HG03039 (cell line): ENCODE data around the gene IL37.
"Not testable (repeated sequence)": the region's sequence is repeated elsewhere in the genome, so short reads cannot be mapped to it uniquely, and the experiment has no call there.

Source experiments
- ATAC-seq: cut with Tn5 transposase; IDR thresholded peaks from one replicate; pipeline ENCODE4 v1.9.1; 2021; ENCODE audit warnings: mild to moderate bottlenecking, moderate library complexity; ENCODE audit not compliant: unreplicated experiment

Gene IL37

DNA sequence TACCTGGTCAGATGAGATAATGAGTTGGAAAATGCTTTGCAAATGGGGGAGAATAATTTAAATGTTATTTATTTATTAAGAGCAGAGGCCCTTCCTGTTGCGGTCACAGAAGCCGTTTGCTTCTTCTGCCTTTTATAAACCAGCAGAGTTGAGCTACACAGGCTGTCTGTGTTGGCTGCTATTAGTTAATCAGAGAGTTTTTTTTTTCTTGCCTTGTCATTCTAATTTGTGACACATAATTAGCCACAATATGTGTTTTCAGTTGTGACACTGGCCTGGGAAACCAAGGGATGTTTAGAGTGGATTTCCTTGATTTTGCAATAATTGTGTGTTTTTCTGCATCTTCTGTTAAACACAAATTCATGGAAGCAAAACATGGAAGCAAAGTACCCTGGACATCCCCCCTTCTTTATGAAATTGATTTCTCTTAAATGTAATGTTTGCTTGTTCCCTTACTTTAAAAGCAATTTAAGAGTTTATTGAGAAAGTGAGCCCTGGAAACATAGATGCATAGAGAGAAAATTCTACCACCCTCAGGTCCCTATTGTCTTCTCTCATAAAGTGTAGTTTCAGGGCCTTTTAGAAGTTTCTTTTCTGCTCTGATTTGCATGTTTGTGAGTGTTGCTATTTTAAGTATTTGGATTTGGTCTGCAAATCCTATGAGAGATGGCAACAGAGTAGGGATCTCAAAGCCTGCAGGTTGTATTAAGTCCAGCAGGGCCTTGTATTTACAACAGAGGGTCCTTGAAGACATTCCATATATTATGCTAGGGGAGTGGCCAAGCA, 22.8 kb upstream of the IL37 start:
- ATAC-seq: no peak

- no peak for ATAC-seq
Observed at GRCh38 chr2:112889976-112890375, 21.0 kb upstream of the IL37 start.

DNA sequence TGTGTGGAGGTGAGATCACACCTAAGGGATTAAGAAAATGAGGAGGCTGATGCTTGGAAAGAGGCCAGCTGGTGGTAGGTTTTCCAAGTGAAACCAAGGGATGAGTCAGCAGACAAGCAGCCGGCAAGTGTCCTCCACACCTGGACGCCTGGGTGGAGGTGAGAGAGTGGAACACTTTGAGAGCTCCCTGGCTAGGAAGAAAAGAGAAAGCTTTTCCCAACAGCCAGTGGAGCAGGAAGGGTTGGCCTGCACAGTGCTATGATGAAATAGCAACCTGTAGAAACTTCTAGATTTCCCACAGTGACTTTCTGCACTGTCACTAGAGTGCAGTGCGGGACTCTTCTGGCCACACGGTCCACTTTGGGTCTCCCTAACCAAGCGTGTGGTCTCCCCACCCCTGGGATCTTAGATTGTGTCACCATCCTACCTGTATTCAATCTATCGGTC, 19.6 kb upstream of the IL37 start:
- ATAC-seq: no peak

- no peak for ATAC-seq
Observed at GRCh38 chr2:112893752-112894151, 17.2 kb upstream of the IL37 start.

GRCh38 chr2:112896909-112897623, 13.9 kb upstream of the IL37 start:
- ATAC-seq: no peak

DNA sequence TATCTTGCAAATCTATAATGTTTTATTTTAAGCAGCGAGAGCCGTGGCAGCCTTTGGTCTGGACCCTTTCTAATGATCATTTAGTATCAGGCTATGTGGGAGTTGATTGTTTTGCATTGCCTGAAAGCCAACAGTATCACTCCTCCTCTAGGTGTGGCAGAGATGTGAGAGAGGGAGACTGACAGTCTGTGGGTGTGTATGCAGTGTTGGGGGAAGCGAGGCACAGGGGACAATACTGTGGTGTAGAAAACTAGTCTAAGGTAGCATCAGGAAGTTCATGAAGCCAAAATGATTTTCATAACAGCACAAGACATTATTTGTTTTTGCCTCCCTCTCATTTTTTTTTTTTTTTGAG, 13.4 kb upstream of the IL37 start:
- no peak for ATAC-seq

GRCh38 chr2:112901431-112902065, 9.4 kb upstream of the IL37 start:
- ATAC-seq: not testable (repeated sequence)

- no peak for ATAC-seq
Observed at GRCh38 chr2:112902816-112903215, 8.1 kb upstream of the IL37 start.

GRCh38 chr2:112904883-112905282, 6.1 kb upstream of the IL37 start:
- no peak for ATAC-seq

- ATAC-seq: no peak
Observed at GRCh38 chr2:112906276-112906675, 4.7 kb upstream of the IL37 start.

GRCh38 chr2:112907001-112907949, 3.7 kb upstream of the IL37 start:
- ATAC-seq: no peak

DNA sequence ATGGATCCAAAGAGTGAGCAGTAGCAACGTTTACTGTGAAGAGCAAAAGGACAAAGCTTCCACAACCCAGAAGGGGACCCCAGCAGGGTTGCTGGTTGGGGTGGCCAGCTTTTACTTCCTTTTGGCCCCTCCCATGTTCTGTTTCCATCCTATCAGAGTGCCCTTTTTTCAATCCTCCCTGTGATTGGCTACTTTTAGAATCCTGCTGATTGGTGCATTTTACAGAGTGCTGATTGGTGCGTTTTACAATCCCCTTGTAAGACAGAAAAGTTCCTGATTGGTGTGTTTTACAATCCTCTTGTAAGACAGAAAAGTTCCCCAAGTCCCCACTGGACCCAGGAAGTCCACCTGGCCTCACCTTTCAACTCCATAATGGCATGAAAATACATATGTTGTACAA, 2.4 kb upstream of the IL37 start:
- ATAC-seq: not testable (repeated sequence)

- ATAC-seq: no peak
Observed at GRCh38 chr2:112910219-112910618, 746 bp upstream of the IL37 start.

DNA sequence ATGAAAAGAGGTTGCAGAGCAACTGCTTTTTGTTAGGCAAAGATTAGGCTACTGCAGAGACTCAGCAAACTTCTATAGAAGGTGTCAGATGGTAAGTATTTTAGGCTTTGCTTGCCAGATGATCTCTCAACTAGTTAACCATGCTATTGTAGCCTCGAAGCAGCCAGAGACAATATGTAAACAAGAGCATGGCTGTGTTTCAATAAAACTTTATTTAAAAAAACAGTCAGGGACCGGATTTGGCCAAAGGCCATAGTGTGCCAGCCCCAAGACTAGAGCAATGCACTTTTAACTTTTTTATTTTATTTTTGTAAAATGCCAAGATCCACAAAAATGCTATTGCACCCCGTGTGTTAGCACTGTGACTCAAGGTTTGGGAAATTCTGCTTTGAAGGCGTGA, 1.4 kb downstream of the IL37 start:
- ATAC-seq: no peak

GRCh38 chr2:112915300-112916144, 4.6 kb downstream of the IL37 start:
- ATAC-seq: no peak

DNA sequence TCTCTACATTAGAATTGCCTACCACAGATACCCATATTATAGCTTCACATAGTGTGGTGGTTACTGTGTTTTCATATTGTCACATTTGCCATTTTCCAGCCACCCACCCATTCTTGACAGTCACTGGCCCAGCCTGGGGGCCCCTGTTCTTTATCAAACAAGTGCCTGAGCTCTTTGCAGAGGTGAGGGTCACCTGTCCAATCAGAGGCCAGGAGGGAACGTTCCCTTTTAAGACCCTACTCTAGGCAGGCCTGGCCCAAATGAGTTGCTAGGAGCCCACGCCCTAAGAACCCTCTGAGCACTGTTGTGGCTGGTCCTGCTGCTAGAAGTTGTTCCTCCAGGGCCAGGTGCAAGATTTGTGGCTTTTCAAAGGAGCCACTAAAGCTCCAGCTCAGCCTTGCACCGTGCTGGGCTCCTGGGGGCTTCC, 5.2 kb downstream of the IL37 start:
- ATAC-seq: no peak

- ATAC-seq: no peak
Observed at GRCh38 chr2:112916625-112917247, 5.8 kb downstream of the IL37 start.

- ATAC-seq: no peak
Observed at GRCh38 chr2:112917856-112918255, 6.9 kb downstream of the IL37 start.

DNA sequence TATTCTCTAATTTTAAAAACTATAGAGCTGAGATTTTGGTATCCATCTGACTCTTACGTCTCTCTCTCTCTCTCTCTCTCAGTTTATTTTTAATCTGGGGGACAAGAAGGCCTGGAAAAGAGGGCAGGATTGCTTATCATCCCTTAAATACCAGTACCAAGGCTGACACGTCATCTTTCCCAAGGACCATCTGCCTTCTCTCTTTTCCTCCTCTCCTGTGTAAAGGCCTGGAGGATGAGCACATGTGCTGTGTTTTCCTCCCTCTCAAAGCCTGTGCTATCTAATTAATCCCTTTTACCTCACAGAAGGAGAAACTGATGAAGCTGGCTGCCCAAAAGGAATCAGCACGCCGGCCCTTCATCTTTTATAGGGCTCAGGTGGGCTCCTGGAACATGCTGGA, 7.3 kb downstream of the IL37 start:
- ATAC-seq: no peak
